ENCODE measurements around the gene FADS6.

- TF ChIP-seq SMC3 (conservative IDR thresholded peaks at IDR 0.05; ENCODE audit: poor library complexity) (no peak), EP300 (conservative IDR thresholded peaks at IDR 0.05; ENCODE audit: poor library complexity, severe bottlenecking) (no peak), POLR2AphosphoS5 (IDR thresholded peaks at IDR 0.05) (no peak), CTCF (IDR thresholded peaks at IDR 0.05; ENCODE audit: poor library complexity, severe bottlenecking) (no peak)
These were observed 34.6 kb downstream of the FADS6 start for GRCh38 chr17:74858672-74859458.
